H1 (cell line): ENCODE measurements around the gene ZNRF3. TPM values are rescaled to one million over a fixed set of nuclear protein-coding genes. Genes with fewer than 3 reads are reported as not detected.
A peak's percentile ranks its signal among the peaks of the same experiment; 100 is the strongest.

ENCODE experiments used
- CTCF ChIA-PET: fragments of 300-600 bp; sonication (Branson Sonifier 250); formaldehyde crosslinking; loops from one replicate; lab custom pipeline; 2021; ENCODE audit not compliant: partially characterized antibody; lab: Charles Lee
- POLR2A ChIA-PET: fragments of 300-600 bp; sonication (Branson Sonifier 250); formaldehyde crosslinking; loops from one replicate; lab custom pipeline; 2021; ENCODE audit warnings: inconsistent platforms; ENCODE audit not compliant: partially characterized antibody; lab: Charles Lee
- DNase-seq, 2 experiments: peaks; one replicate each; pipeline versions ENCODE4 v3.0.0 to v3.0.0-alpha.2; 2010 to 2022; ENCODE audit warnings: low spot score in 2 of 2, low read depth in 1 of 2, mixed read lengths in 1 of 2
- FAIRE-seq: peaks from 2 replicates; lab custom pipeline; 2011; peaks lifted over from hg19 to GRCh38; lab: Jason Lieb, UNC
- H2AFZ ChIP-seq: 2 replicates; pipeline ENCODE4 v1.8.1; 2012; ENCODE audit warnings: low read length, inconsistent platforms
- H2AK5ac ChIP-seq: 2 replicates; pipeline ENCODE4 v1.6.1; 2013; ENCODE audit warnings: low read depth, low read length
- H2BK120ac ChIP-seq: replicated peaks from 2 replicates; pipeline ENCODE3; 2013; ENCODE audit warnings: low read depth, low read length, inconsistent platforms
- H2BK12ac ChIP-seq: 2 replicates; pipeline ENCODE4 v1.6.1; 2013; ENCODE audit warnings: low read depth, low read length
- H2BK15ac ChIP-seq: 2 replicates; pipeline ENCODE4 v1.6.1; 2013; ENCODE audit warnings: low read length
- H2BK20ac ChIP-seq: 2 replicates; pipeline ENCODE4 v1.6.1; 2013; ENCODE audit warnings: low read length
- H2BK5ac ChIP-seq: 2 replicates; pipeline ENCODE4 v1.6.1; 2013; ENCODE audit warnings: low read depth, low read length
- H3K14ac ChIP-seq: 2 replicates; pipeline ENCODE4 v1.6.1; 2013; ENCODE audit warnings: inconsistent platforms; ENCODE audit not compliant: insufficient read length
- H3K18ac ChIP-seq: 2 replicates; pipeline ENCODE4 v1.6.1; 2013; ENCODE audit warnings: low read length; ENCODE audit errors: extremely low read depth
- H3K23ac ChIP-seq: 2 replicates; pipeline ENCODE4 v1.6.1; 2013; ENCODE audit warnings: inconsistent platforms; ENCODE audit not compliant: insufficient read length
- H3K23me2 ChIP-seq: 2 replicates; pipeline ENCODE4 v1.6.1; 2013; ENCODE audit warnings: low read depth, low read length
- H3K27ac ChIP-seq: 2 replicates; pipeline ENCODE4 v1.6.1; 2011; ENCODE audit warnings: low read depth, low read length, inconsistent platforms
- H3K27me3 ChIP-seq, 4 experiments: replicated peaks in 1 of 4; 1 replicate in 1 of 4; 2 replicates in 3 of 4; pipeline versions ENCODE4 v1.6.1 to v1.8.1; 2011 to 2013; ENCODE audit warnings: low read length in 3 of 4, mild to moderate bottlenecking in 3 of 4, inconsistent platforms in 2 of 4, mixed read lengths in 2 of 4, moderate library complexity in 1 of 4; ENCODE audit not compliant: control insufficient read depth in 3 of 4, insufficient read depth in 3 of 4; ENCODE audit errors: extremely low read depth in 1 of 4
- H3K36me3 ChIP-seq, 4 experiments: 2 replicates each; pipeline versions ENCODE4 v1.6.1 to v1.8.1; 2011 to 2013; ENCODE audit warnings: mild to moderate bottlenecking in 4 of 4, low read length in 3 of 4, moderate library complexity in 2 of 4, control low read depth in 1 of 4, inconsistent platforms in 1 of 4; ENCODE audit not compliant: insufficient read depth in 4 of 4, control insufficient read depth in 2 of 4
- H3K4ac ChIP-seq: replicated peaks from 2 replicates; pipeline ENCODE3; 2013; ENCODE audit warnings: low read length, low read depth, mixed read lengths, inconsistent platforms; ENCODE audit not compliant: insufficient read length
- H3K4me1 ChIP-seq, 4 experiments: replicated peaks in 1 of 4; 1 replicate in 1 of 4; 2 replicates in 3 of 4; pipeline versions ENCODE4 v1.6.1 to v1.8.1; 2011 to 2013; ENCODE audit warnings: low read length in 3 of 4, inconsistent platforms in 2 of 4, mixed read lengths in 1 of 4; ENCODE audit not compliant: insufficient read depth in 4 of 4, control insufficient read depth in 3 of 4
- H3K4me2 ChIP-seq, 2 experiments: 2 replicates each; pipeline versions ENCODE4 v1.6.1 to v1.8.1; 2011 to 2013; ENCODE audit warnings: low read depth in 2 of 2, low read length in 2 of 2, control low read depth in 1 of 2, inconsistent platforms in 1 of 2, mild to moderate bottlenecking in 1 of 2; ENCODE audit not compliant: insufficient read depth in 1 of 2
- H3K4me3 ChIP-seq, 4 experiments: fragments of 200-600, 300-600 bp in 1 of 4; sonication (generic), shearing (Covaris generic), sonication (Bioruptor Twin) in 1 of 4; 2 replicates each; pipeline versions ENCODE4 v1.5.1 to v1.8.1; 2011 to 2016; ENCODE audit warnings: low read length in 4 of 4, low read depth in 3 of 4, control low read depth in 2 of 4, inconsistent platforms in 2 of 4, mild to moderate bottlenecking in 2 of 4, mixed read lengths in 1 of 4, moderate library complexity in 1 of 4; ENCODE audit not compliant: insufficient read depth in 2 of 4; ENCODE audit errors: extremely low read depth in 1 of 4
- H3K56ac ChIP-seq: replicated peaks from 2 replicates; pipeline ENCODE3; 2013; ENCODE audit warnings: low read depth, mild to moderate bottlenecking, mixed read lengths, low read length, inconsistent platforms; ENCODE audit not compliant: insufficient read length
- H3K79me1 ChIP-seq: 2 replicates; pipeline ENCODE4 v1.6.1; 2013; ENCODE audit warnings: low read depth, low read length, control low read depth
- H3K79me2 ChIP-seq, 2 experiments: 2 replicates each; pipeline versions ENCODE4 v1.6.1 to v1.8.1; 2012 to 2013; ENCODE audit warnings: low read length in 2 of 2, mild to moderate bottlenecking in 2 of 2, inconsistent platforms in 1 of 2; ENCODE audit not compliant: insufficient read depth in 2 of 2, control insufficient read depth in 1 of 2
- H3K9ac ChIP-seq, 4 experiments: replicated peaks in 1 of 4; 1 replicate in 1 of 4; 2 replicates in 3 of 4; pipeline versions ENCODE4 v1.6.1 to v1.8.1; 2011 to 2013; ENCODE audit warnings: low read depth in 3 of 4, low read length in 3 of 4, control low read depth in 2 of 4, mild to moderate bottlenecking in 2 of 4, moderate library complexity in 2 of 4, inconsistent platforms in 1 of 4; ENCODE audit errors: extremely low read depth in 1 of 4
- H3K9me3 ChIP-seq, 2 experiments: 2 replicates each; pipeline versions ENCODE4 v1.6.1 to v1.8.1; 2012 to 2013; ENCODE audit warnings: mild to moderate bottlenecking in 2 of 2, moderate library complexity in 2 of 2, control low read depth in 1 of 2, inconsistent platforms in 1 of 2, low read depth in 1 of 2, low read length in 1 of 2, mixed read lengths in 1 of 2; ENCODE audit not compliant: insufficient read depth in 2 of 2
- H4K20me1 ChIP-seq, 2 experiments: replicated peaks in 1 of 2; 2 replicates each; pipeline versions ENCODE3 to v1.8.1; 2011 to 2013; ENCODE audit warnings: inconsistent platforms in 2 of 2, low read length in 2 of 2, mild to moderate bottlenecking in 1 of 2; ENCODE audit not compliant: insufficient read depth in 2 of 2, control insufficient read depth in 1 of 2
- H4K5ac ChIP-seq: 2 replicates; pipeline ENCODE4 v1.6.1; 2013; ENCODE audit warnings: low read length, low read depth, mixed read lengths, inconsistent platforms; ENCODE audit not compliant: insufficient read length
- H4K8ac ChIP-seq: 2 replicates; pipeline ENCODE4 v1.8.0; 2013; ENCODE audit warnings: mild to moderate bottlenecking, moderate library complexity, low read length, inconsistent platforms; ENCODE audit not compliant: insufficient read depth; ENCODE audit errors: extremely low read depth
- H4K91ac ChIP-seq: replicated peaks from 2 replicates; pipeline ENCODE3; 2013; ENCODE audit warnings: low read length, mixed read lengths, inconsistent platforms; ENCODE audit not compliant: insufficient read length
- HDAC6 ChIP-seq: IDR thresholded peaks from one replicate; pipeline ENCODE4 v1.7.1; 2012; ENCODE audit warnings: low read depth, mild to moderate bottlenecking, inconsistent platforms, low read length, moderate library complexity
- JUND ChIP-seq: IDR thresholded peaks from 2 replicates; pipeline ENCODE4 v1.6.1; 2011; ENCODE audit warnings: mild to moderate bottlenecking, improper control_type of control experiment, low read length
- KDM1A ChIP-seq: fragments of 200-600, 300-600 bp; sonication (generic); IDR thresholded peaks from 2 replicates; pipeline ENCODE4 v1.7.1; 2016; ENCODE audit warnings: mild to moderate bottlenecking, low read length, borderline replicate concordance
- POLR2A ChIP-seq, 2 experiments: IDR thresholded peaks; 1 replicate in 1 of 2; 2 replicates in 1 of 2; pipeline ENCODE4 v1.6.1; 2011; ENCODE audit warnings: low read depth in 2 of 2, low read length in 2 of 2, mild to moderate bottlenecking in 2 of 2; ENCODE audit errors: control extremely low read depth in 1 of 2
- SIN3A ChIP-seq, 2 experiments: IDR thresholded peaks in 1 of 2; conservative IDR thresholded peaks in 1 of 2; 2 replicates each; pipeline ENCODE4 v1.6.1; 2011 to 2012; ENCODE audit warnings: low read length in 2 of 2, improper control_type of control experiment in 1 of 2, low read depth in 1 of 2, mild to moderate bottlenecking in 1 of 2
- TBP ChIP-seq: IDR thresholded peaks from 2 replicates; pipeline ENCODE4 v1.6.1; 2011; ENCODE audit warnings: low read depth, low read length, improper control_type of control experiment
- TCF12 ChIP-seq: IDR thresholded peaks from 2 replicates; pipeline ENCODE4 v1.6.1; 2011; ENCODE audit warnings: low read depth, mild to moderate bottlenecking, low read length
- WGBS, 2 experiments: shearing (Covaris generic) in 1 of 2; methylation state at CpG; one replicate each; pipeline versions ENCODE4 v1.1.6 to v1.1.7; 2013 to 2015; ENCODE audit warnings: low lambda C conversion rate in 2 of 2, mixed read lengths in 2 of 2, inconsistent platforms in 1 of 2, low coverage in 1 of 2, missing lambda C conversion rate in 1 of 2; ENCODE audit not compliant: insufficient replicate concordance in 2 of 2, insufficient coverage in 1 of 2, insufficient read length in 1 of 2; ENCODE audit errors: extremely low coverage in 1 of 2, missing lambda C conversion rate in 1 of 2; 5-methylcytosine and 5-hydroxymethylcytosine counted together
- polyA plus RNA-seq, 7 experiments: library from polyadenylated mRNA; depleted of rRNA in 3 of 7; stranded (reverse) in 5 of 7; unstranded in 2 of 7; fragments of >200 nt in 5 of 7; fragments of 200-250 nt in 2 of 7; gene quantifications; 1 replicate in 5 of 7; 2 replicates in 1 of 7; 4 replicates in 1 of 7; pipeline versions ENCODE4 v1.2.1 to v1.2.3, GENCODE V29; 2011 to 2013; ENCODE audit warnings: missing spikeins in 2 of 7, mixed read lengths in 2 of 7
- total RNA-seq: library from RNA; stranded (reverse); fragmentation: NEBNext Ultra II Directional; extraction: Animal tissue kit (Norgen Biotek cat#: 25700); gene quantifications from 2 replicates; pipeline ENCODE4 v1.2.1, GENCODE V29; 2021

ZNRF3 gene
- total and polyA plus RNA-seq, 2 of the 8 experiments (the other 6 are each of a cell fraction or from before 2014, with no cell fraction given) = 14.1 to 21.7 TPM

- Histone ChIP-seq H2BK15ac (no peak overlapping the region), H3K56ac (no peak overlapping the region), H3K36me3 (no peaks in the 10 kb centered on the region), H2BK5ac (no peak overlapping the region), H4K8ac (no peak overlapping the region), H3K23me2 (peaks cover 16% of the 10 kb centered on the region), H3K79me2 (no peaks in the 10 kb centered on the region), H2AFZ (0 out of 2 replicates have a peak overlapping the region, but pooled peaks have one; percentile 2), H3K18ac (0 out of 2 replicates have a peak overlapping the region, but pooled peaks have one; percentile 9), H3K79me1 (no peaks in the 10 kb centered on the region; the same call in 1 of the 2 replicates), H2AK5ac (no peak overlapping the region), H2BK12ac (peak overlapping the region; percentile 41; the same call in 1 of the 2 replicates), H3K4me1 (peaks cover 3 to 9% (median 7%) of the 10 kb centered on the region in 4 experiments), H4K91ac (no peak overlapping the region), H4K20me1 (peaks cover 3 to 8% of the 10 kb centered on the region in 2 experiments), H4K5ac (no peak overlapping the region), H3K9ac (0 out of 7 replicates have a peak overlapping the region, but pooled peaks of 1 of the 4 experiments have one; percentile 4), H3K27ac (no peak overlapping the region), H3K4me2 (peak overlapping the region; percentile 79 to 88), H2BK120ac (no peak overlapping the region), H3K27me3 (peaks cover 9 to 51% (median 48%) of the 10 kb centered on the region in 4 experiments), H3K4ac (no peak overlapping the region), H3K9me3 (no peaks in the 10 kb centered on the region), H3K14ac (no peak overlapping the region), H3K23ac (no peak overlapping the region), H2BK20ac (no peak overlapping the region), H3K4me3 (peak overlapping the region; percentile 46 to 65 (median 51))
- ChIA-PET CTCF (interaction anchor here (0.5 to 1.2 kb wide), 5 partner anchors 24 to 245 kb away, joined by 3 read pairs; no protein-coding TSS in a partner anchor), POLR2A (interaction anchor here (1.0 to 1.5 kb wide), 2 partner anchors 78 to 130 kb away, joined by 3 read pairs; no protein-coding TSS in a partner anchor)
- no peak for FAIRE-seq
- TF ChIP-seq KDM1A (no peak), JUND (no peak), TCF12 (no peak), SIN3A (conservative IDR thresholded peaks at IDR 0.05 in 1 of 2, IDR thresholded peaks at IDR 0.05 in 1 of 2; ENCODE audit: low read depth in 1 of 2, low read length in 2 of 2) (no peak), POLR2A (IDR thresholded peaks at IDR 0.05; ENCODE audit: control extremely low read depth in 1 of 2, low read depth in 2 of 2, low read length in 2 of 2) (no peak), HDAC6 (no peak), TBP (0 out of 2 replicates have a peak, but pooled peaks have one; percentile 2)
- DNase-seq = no peak
- WGBS, 2 experiments = 64% methylated on average over 10 of the region's 10 CpGs; no CpG with 5 or more reads in 1 of the 2 experiments
Measured at GRCh38 chr22:29074276-29074772, 191.0 kb downstream of the ZNRF3 start.
